ENCODE results near the gene LRMDA. TPM values are rescaled to one million over a fixed set of nuclear protein-coding genes. Genes with fewer than 3 reads are reported as not detected.

LRMDA gene
- total RNA-seq, 1 donor from 2014 or later: 0.19 TPM

DNA sequence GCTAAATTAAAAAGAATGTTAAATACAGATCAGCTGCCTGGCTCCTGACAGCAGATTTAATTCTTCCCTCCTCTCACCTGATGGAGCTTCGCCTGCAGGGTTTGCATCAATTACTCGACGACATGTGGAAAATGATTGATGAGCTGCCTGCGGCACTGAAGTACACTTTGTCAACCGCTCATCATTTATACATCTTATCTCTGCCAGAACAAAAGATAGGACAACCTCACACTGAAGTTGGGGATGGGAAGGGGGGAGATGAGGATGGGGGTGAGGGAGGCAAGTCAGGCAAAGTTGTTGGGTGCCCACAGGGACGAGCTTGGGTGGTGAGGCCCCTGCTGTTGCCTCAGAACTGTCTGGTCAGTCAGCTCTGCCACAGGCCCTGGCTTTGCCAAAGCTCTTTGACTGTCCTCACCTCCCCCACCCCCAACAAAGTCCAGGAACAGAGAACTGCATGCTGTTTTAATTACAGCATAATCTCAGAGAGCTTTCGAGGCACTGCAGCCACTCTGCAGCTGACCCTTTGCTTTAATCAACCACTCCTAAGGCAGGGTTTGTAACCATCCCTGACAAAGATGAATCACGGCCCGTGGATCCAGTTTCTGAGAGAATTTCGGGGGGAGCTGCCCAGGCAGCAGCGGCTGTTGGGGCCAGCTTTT is 702.3 kb downstream of the LRMDA start:
- TF ChIP-seq CTCF (IDR thresholded peaks at IDR 0.05): no peak
- H3K4me3 Mint-ChIP-seq (ENCODE audit: unreplicated experiment): no peak overlapping the region
- no peaks in the 10 kb centered on the region for H3K36me3 Mint-ChIP-seq (ENCODE audit: unreplicated experiment)
- peaks cover 18% of the 10 kb centered on the region for H3K27me3 Mint-ChIP-seq (ENCODE audit: unreplicated experiment)
- H3K27ac Mint-ChIP-seq (ENCODE audit: unreplicated experiment): no peak overlapping the region
- H3K9me3 Mint-ChIP-seq (ENCODE audit: unreplicated experiment): no peaks in the 10 kb centered on the region
- DNase-seq (ENCODE audit: extremely low spot score, unreplicated experiment): no peak
- H3K4me1 Mint-ChIP-seq (ENCODE audit: unreplicated experiment): no peaks in the 10 kb centered on the region

DNA sequence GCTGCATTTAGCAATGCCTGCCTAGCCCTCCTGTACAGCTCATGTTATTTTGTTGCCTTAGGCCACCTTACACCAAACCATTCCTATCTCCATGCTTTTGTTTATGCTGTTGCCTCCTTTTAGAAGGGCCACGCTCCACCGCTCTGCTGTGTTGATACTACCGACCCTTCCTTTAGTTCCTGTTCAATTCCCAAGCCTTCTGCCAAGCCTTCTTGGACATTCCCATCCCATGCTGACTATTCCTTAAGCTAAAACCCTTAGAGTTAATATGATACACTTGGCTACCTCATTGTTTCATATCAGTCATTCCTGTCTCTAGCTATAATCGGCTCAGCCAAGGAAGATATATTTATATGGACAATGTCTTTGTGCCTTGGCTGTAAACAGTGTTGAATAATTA is 705.5 kb downstream of the LRMDA start:
- no peak overlapping the region for H3K4me3 Mint-ChIP-seq (ENCODE audit: unreplicated experiment)
- H3K27ac Mint-ChIP-seq (ENCODE audit: unreplicated experiment): no peak overlapping the region
- no peaks in the 10 kb centered on the region for H3K4me1 Mint-ChIP-seq (ENCODE audit: unreplicated experiment)

GRCh38 chr10:76138286-76138685 is 706.9 kb downstream of the LRMDA start:
- no peak for TF ChIP-seq CTCF (IDR thresholded peaks at IDR 0.05)
- H3K36me3 Mint-ChIP-seq (ENCODE audit: unreplicated experiment): no peaks in the 10 kb centered on the region
- H3K4me1 Mint-ChIP-seq (ENCODE audit: unreplicated experiment): no peaks in the 10 kb centered on the region
- H3K27ac Mint-ChIP-seq (ENCODE audit: unreplicated experiment): no peak overlapping the region
- no peak overlapping the region for H3K4me3 Mint-ChIP-seq (ENCODE audit: unreplicated experiment)
- peaks cover 42% of the 10 kb centered on the region for H3K27me3 Mint-ChIP-seq (ENCODE audit: unreplicated experiment)
- no peak for DNase-seq (ENCODE audit: extremely low spot score, unreplicated experiment)
- no peaks in the 10 kb centered on the region for H3K9me3 Mint-ChIP-seq (ENCODE audit: unreplicated experiment)

More for the DNA sequence above, 705.5 kb downstream of the LRMDA start:
- Mint-ChIP-seq H3K27me3 (ENCODE audit: unreplicated experiment) (peaks cover 41% of the 10 kb centered on the region), H3K36me3 (ENCODE audit: unreplicated experiment) (no peaks in the 10 kb centered on the region), H3K9me3 (ENCODE audit: unreplicated experiment) (no peaks in the 10 kb centered on the region)
- no peak for DNase-seq (ENCODE audit: extremely low spot score, unreplicated experiment)
- no peak for TF ChIP-seq CTCF (IDR thresholded peaks at IDR 0.05)

- Mint-ChIP-seq H3K36me3 (ENCODE audit: unreplicated experiment) (no peaks in the 10 kb centered on the region), H3K27me3 (ENCODE audit: unreplicated experiment) (peaks cover 42% of the 10 kb centered on the region), H3K9me3 (ENCODE audit: unreplicated experiment) (no peaks in the 10 kb centered on the region), H3K27ac (ENCODE audit: unreplicated experiment) (no peak overlapping the region), H3K4me1 (ENCODE audit: unreplicated experiment) (no peaks in the 10 kb centered on the region), H3K4me3 (ENCODE audit: unreplicated experiment) (no peak overlapping the region)
- no peak for DNase-seq (ENCODE audit: extremely low spot score, unreplicated experiment)
- TF ChIP-seq CTCF (IDR thresholded peaks at IDR 0.05): no peak
These were observed 707.5 kb downstream of the LRMDA start for GRCh38 chr10:76138906-76139305.

DNA sequence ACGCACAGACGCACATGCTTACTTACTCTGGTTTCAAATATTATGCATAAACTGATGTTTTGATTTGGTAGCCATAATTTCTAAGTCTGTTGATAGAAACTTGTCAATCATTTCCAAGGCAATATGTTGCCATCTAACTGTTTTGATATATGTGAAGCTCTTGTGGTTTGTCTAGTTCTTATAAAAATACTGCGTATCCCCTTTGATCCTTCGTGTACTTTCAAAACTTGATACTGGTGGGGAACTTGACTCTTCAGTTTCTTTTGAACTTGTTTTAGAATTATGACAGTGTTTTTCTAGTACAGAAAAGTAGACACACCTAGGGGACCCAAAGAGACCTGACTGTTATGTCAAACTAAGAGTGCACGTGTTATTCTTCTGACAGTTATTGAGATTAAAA is 708.0 kb downstream of the LRMDA start:
- H3K27ac Mint-ChIP-seq (ENCODE audit: unreplicated experiment): no peak overlapping the region
- H3K27me3 Mint-ChIP-seq (ENCODE audit: unreplicated experiment): peaks cover 42% of the 10 kb centered on the region
- no peak for TF ChIP-seq CTCF (IDR thresholded peaks at IDR 0.05)
- H3K4me1 Mint-ChIP-seq (ENCODE audit: unreplicated experiment): no peaks in the 10 kb centered on the region
- H3K4me3 Mint-ChIP-seq (ENCODE audit: unreplicated experiment): no peak overlapping the region
- no peaks in the 10 kb centered on the region for H3K36me3 Mint-ChIP-seq (ENCODE audit: unreplicated experiment)
- no peak for DNase-seq (ENCODE audit: extremely low spot score, unreplicated experiment)
- no peaks in the 10 kb centered on the region for H3K9me3 Mint-ChIP-seq (ENCODE audit: unreplicated experiment)
